NCI-H524 treated with DMSO at 0.1 percent for 48 hours (cell line): Measurements from ENCODE around the gene BTG4.

Experiments used
- DNase-seq: peaks from one replicate; lab custom pipeline; 2025; lab: John Stamatoyannopoulos, UW

Gene BTG4

GRCh38 chr11:111512296-111513239 lies at the start of gene BTG4:
Gene BTG4 (minus strand): TSS chr11:111512386. CDS start chr11:111498776, 13,610 bp downstream.
- no peak for DNase-seq

GRCh38 chr11:111561791-111562325 lies 49.7 kb upstream of the BTG4 start:
- no peak for DNase-seq

GRCh38 chr11:111561306-111561705 lies 49.1 kb upstream of the BTG4 start:
- DNase-seq = no peak

- DNase-seq = no peak
These were observed 48.6 kb upstream of the BTG4 start for GRCh38 chr11:111560800-111561199.

GRCh38 chr11:111559800-111560464 lies 47.7 kb upstream of the BTG4 start:
- DNase-seq = no peak

- DNase-seq = no peak
These were observed 45.4 kb upstream of the BTG4 start for GRCh38 chr11:111557425-111558111.

- DNase-seq = no peak
These were observed 43.1 kb upstream of the BTG4 start for GRCh38 chr11:111555255-111555654.

- no peak for DNase-seq
These were observed 42.3 kb upstream of the BTG4 start for GRCh38 chr11:111554532-111554931.

GRCh38 chr11:111550258-111550657 lies 38.1 kb upstream of the BTG4 start:
- DNase-seq = no peak

- no peak for DNase-seq
These were observed 37.6 kb upstream of the BTG4 start for GRCh38 chr11:111549869-111550203.

GRCh38 chr11:111549196-111549868 lies 37.1 kb upstream of the BTG4 start:
- no peak for DNase-seq

GRCh38 chr11:111548525-111548924 lies 36.3 kb upstream of the BTG4 start:
- DNase-seq = no peak

GRCh38 chr11:111542606-111543275 lies 30.6 kb upstream of the BTG4 start:
- DNase-seq = no peak

- DNase-seq = no peak
These were observed 29.3 kb upstream of the BTG4 start for GRCh38 chr11:111541254-111542061.

GRCh38 chr11:111540937-111541253 lies 28.7 kb upstream of the BTG4 start:
- no peak for DNase-seq

GRCh38 chr11:111540114-111540936 lies 28.1 kb upstream of the BTG4 start, which contains the start of gene LAYN:
Gene LAYN (plus strand): TSS chr11:111540720. CDS start chr11:111540844, 124 bp downstream.
- DNase-seq = no peak

- DNase-seq = peak; percentile 41
These were observed 27.4 kb upstream of the BTG4 start for GRCh38 chr11:111539426-111540113.

- DNase-seq = no peak
These were observed 26.4 kb upstream of the BTG4 start for GRCh38 chr11:111538407-111539114.
